Astrocyte (in vitro differentiated cells and primary cell): Measurements from ENCODE around the gene CFAP45. TPM values are rescaled to one million over a fixed set of nuclear protein-coding genes. Genes with fewer than 3 reads are reported as not detected.

Experiments
- DNase-seq: peaks from one replicate; pipeline ENCODE4 v3.0.0-alpha.2; 2010; ENCODE audit warnings: low read depth
- FAIRE-seq: peaks from 2 replicates; lab custom pipeline; 2011; peaks lifted over from hg19 to GRCh38; lab: Jason Lieb, UNC
- H2AFZ ChIP-seq: 2 replicates; pipeline ENCODE4 v1.6.0; 2012; ENCODE audit warnings: low read depth, low read length, inconsistent platforms
- H3K27ac ChIP-seq: 2 replicates; pipeline ENCODE4 v1.5.1; 2011; ENCODE audit warnings: low read depth, low read length, inconsistent platforms
- H3K27me3 ChIP-seq: 2 replicates; pipeline ENCODE4 v1.6.0; 2011; ENCODE audit warnings: low read length, inconsistent platforms; ENCODE audit not compliant: insufficient read depth
- H3K36me3 ChIP-seq: 2 replicates; pipeline ENCODE4 v1.5.1; 2011; ENCODE audit warnings: low read length, inconsistent platforms; ENCODE audit not compliant: insufficient read depth
- H3K4me1 ChIP-seq: 2 replicates; pipeline ENCODE4 v1.5.1; 2011; ENCODE audit warnings: low read length, inconsistent platforms; ENCODE audit not compliant: insufficient read depth
- H3K4me2 ChIP-seq: 2 replicates; pipeline ENCODE4 v1.6.0; 2012; ENCODE audit warnings: low read length, inconsistent platforms
- H3K4me3 ChIP-seq: 2 replicates; pipeline ENCODE4 v1.5.1; 2011; ENCODE audit warnings: low read depth, mild to moderate bottlenecking, low read length, inconsistent platforms; ENCODE audit not compliant: insufficient read depth
- H3K79me2 ChIP-seq: 2 replicates; pipeline ENCODE4 v1.6.0; 2012; ENCODE audit warnings: mild to moderate bottlenecking, low read length, inconsistent platforms; ENCODE audit not compliant: insufficient read depth
- H3K9ac ChIP-seq: 2 replicates; pipeline ENCODE4 v1.6.0; 2012; ENCODE audit warnings: mild to moderate bottlenecking, low read length, inconsistent platforms
- H3K9me3 ChIP-seq: 2 replicates; pipeline ENCODE4 v1.5.1; 2012; ENCODE audit warnings: low read depth, mild to moderate bottlenecking, low read length, inconsistent platforms; ENCODE audit not compliant: insufficient read depth
- H4K20me1 ChIP-seq: 2 replicates; pipeline ENCODE4 v1.6.0; 2012; ENCODE audit warnings: low read length, inconsistent platforms; ENCODE audit not compliant: insufficient read depth
- H3K27ac Mint-ChIP-seq: one replicate; pipeline ENCODE4 v1.8.0; 2021; ENCODE audit warnings: mild to moderate bottlenecking, mixed read lengths; ENCODE audit not compliant: unreplicated experiment
- H3K27me3 Mint-ChIP-seq: one replicate; pipeline ENCODE4 v1.8.0; 2021; ENCODE audit warnings: low read depth, mixed read lengths; ENCODE audit not compliant: unreplicated experiment
- H3K36me3 Mint-ChIP-seq: one replicate; pipeline ENCODE4 v1.8.0; 2021; ENCODE audit warnings: low read depth, mixed read lengths; ENCODE audit not compliant: unreplicated experiment
- H3K4me1 Mint-ChIP-seq: one replicate; pipeline ENCODE4 v1.8.0; 2021; ENCODE audit warnings: low read depth, mixed read lengths; ENCODE audit not compliant: unreplicated experiment
- H3K4me3 Mint-ChIP-seq: one replicate; pipeline ENCODE4 v1.8.0; 2021; ENCODE audit warnings: mild to moderate bottlenecking, moderate library complexity, mixed read lengths; ENCODE audit not compliant: unreplicated experiment
- H3K9me3 Mint-ChIP-seq: one replicate; pipeline ENCODE4 v1.8.0; 2021; ENCODE audit warnings: mild to moderate bottlenecking, mixed read lengths; ENCODE audit not compliant: unreplicated experiment
- CTCF ChIP-seq: IDR thresholded peaks from 2 replicates; pipeline ENCODE4 v1.5.1; 2011; ENCODE audit warnings: low read depth, mild to moderate bottlenecking, inconsistent platforms, low read length, moderate library complexity; ENCODE audit not compliant: insufficient read depth
- EZH2 ChIP-seq: IDR thresholded peaks from 2 replicates; pipeline ENCODE4 v1.6.1; 2012; ENCODE audit warnings: mild to moderate bottlenecking, low read length, inconsistent platforms; ENCODE audit not compliant: insufficient read depth
- total RNA-seq: library from RNA; stranded (reverse); gene quantifications from 2 replicates; pipeline ENCODE4 v1.2.1, GENCODE V29; 2021

The CFAP45 gene
- total RNA-seq, 1 donor from 2014 or later, result 3.2 TPM

DNA sequence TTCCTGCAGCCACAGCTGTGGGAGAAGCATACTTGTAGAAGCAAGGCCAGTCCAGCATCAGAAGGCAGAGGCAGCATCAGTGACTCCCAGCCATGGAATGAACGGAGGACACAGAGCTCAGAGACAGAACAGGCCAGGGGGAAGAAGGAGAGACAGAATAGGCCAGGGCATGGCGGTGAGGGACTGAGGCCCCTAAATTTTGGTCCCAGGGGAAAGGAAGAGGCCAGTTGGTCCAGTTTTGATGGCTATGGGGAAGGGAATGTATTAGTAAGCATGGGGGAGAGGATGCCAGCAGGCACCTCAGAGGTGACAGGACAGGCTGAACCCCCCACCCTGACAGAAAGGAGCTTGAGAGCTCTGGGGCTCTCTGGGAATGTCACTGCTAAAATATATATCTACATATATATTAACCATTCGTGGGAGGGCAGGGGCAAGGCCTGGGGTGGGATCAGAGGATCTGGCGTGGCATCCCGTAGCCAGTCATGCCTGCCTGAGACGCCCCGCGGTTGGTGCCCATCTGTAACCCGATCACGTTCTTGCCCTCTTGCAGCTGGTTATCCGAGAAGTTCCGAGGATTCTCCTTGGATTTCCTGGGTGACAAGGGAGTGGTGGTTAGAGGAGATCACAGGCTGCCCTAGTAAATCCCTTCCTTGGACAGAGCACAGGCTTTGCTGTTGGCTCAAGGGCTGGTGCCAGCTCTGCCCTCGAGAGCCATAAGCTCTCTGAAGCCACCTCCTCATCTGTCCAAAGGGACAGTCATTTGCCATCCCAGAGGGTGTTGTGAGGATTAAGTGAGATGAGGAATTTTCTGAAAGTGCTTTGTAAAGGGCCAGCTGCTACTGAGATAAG is 18.6 kb upstream of the CFAP45 start:
- Histone ChIP-seq H3K4me1 (peaks cover 61% of the 10 kb centered on the region), H4K20me1 (peaks cover 66% of the 10 kb centered on the region)
- no peak for FAIRE-seq

GRCh38 chr1:159917533-159918351 is 17.8 kb upstream of the CFAP45 start:
- peak overlapping the region; percentile 33 for H3K4me2 ChIP-seq
- FAIRE-seq (no peak), DNase-seq (no peak)
- Mint-ChIP-seq H3K9me3 (no peaks in the 10 kb centered on the region), H3K4me1 (peaks cover 83% of the 10 kb centered on the region), H3K4me3 (peak overlapping the region; percentile 9), H3K36me3 (peaks cover 26% of the 10 kb centered on the region), H3K27ac (peak overlapping the region; percentile 51), H3K27me3 (no peaks in the 10 kb centered on the region)
- H3K36me3 ChIP-seq, result peaks cover 32% of the 10 kb centered on the region
- no peak overlapping the region for H3K4me3 ChIP-seq
- peaks cover 57% of the 10 kb centered on the region for H3K4me1 ChIP-seq
- H2AFZ ChIP-seq, result no peak overlapping the region
- H3K9me3 ChIP-seq, result no peaks in the 10 kb centered on the region
- H3K27me3 ChIP-seq, result no peaks in the 10 kb centered on the region
- H3K27ac ChIP-seq, result peak overlapping the region; percentile 34
- H3K9ac ChIP-seq, result peak overlapping the region; percentile 45
- TF ChIP-seq CTCF (no peak), EZH2 (no peak)
- H3K79me2 ChIP-seq, result peaks cover 50% of the 10 kb centered on the region
- H4K20me1 ChIP-seq, result peaks cover 58% of the 10 kb centered on the region

More for the DNA sequence above, 18.6 kb upstream of the CFAP45 start:
- Histone ChIP-seq H3K36me3 (peaks cover 32% of the 10 kb centered on the region), H2AFZ (no peak overlapping the region), H3K9me3 (no peaks in the 10 kb centered on the region), H3K9ac (no peak overlapping the region), H3K4me2 (no peak overlapping the region), H3K27me3 (no peaks in the 10 kb centered on the region), H3K27ac (no peak overlapping the region), H3K79me2 (peaks cover 58% of the 10 kb centered on the region), H3K4me3 (no peak overlapping the region)
- H3K9me3 Mint-ChIP-seq, result no peaks in the 10 kb centered on the region
- peak overlapping the region; percentile 51 for H3K27ac Mint-ChIP-seq
- TF ChIP-seq CTCF (no peak), EZH2 (no peak)
- no peak for DNase-seq
- no peaks in the 10 kb centered on the region for H3K27me3 Mint-ChIP-seq
- H3K4me1 Mint-ChIP-seq, result peaks cover 76% of the 10 kb centered on the region
- peaks cover 26% of the 10 kb centered on the region for H3K36me3 Mint-ChIP-seq
- H3K4me3 Mint-ChIP-seq, result peak overlapping the region; percentile 21
